Gastrocnemius medialis (tissue), 4 donors: ENCODE results near the gene CDC73. TPM values are rescaled to one million over a fixed set of nuclear protein-coding genes. Genes with fewer than 3 reads are reported as not detected.

Source experiments
- ATAC-seq, 2 donors: fragments of 150-250 bp; one replicate each; pipeline ENCODE4 v1.9.1; 2016
- DNase-seq, 2 donors: peaks; one replicate each; pipeline ENCODE4 v3.0.0-alpha.2; 2019
- H3K27ac ChIP-seq, 4 donors: fragments of 200-600 bp; sonication (generic); 1 replicate in 1 of 4; 2 replicates in 3 of 4; pipeline ENCODE4 v1.5.1; 2016 to 2018; ENCODE audit warnings: mild to moderate bottlenecking in 2 of 4, moderate library complexity in 1 of 4
- H3K27me3 ChIP-seq, 3 donors: fragments of 200-600 bp; sonication (generic) in 2 of 3; 1 replicate in 1 of 3; 2 replicates in 2 of 3; pipeline versions ENCODE4 v1.5.1 to v1.6.0; 2016 to 2019; ENCODE audit warnings: mild to moderate bottlenecking in 1 of 3, moderate library complexity in 1 of 3
- H3K36me3 ChIP-seq, 2 donors: fragments of 200-600 bp; sonication (generic) in 1 of 2; one replicate each; pipeline ENCODE4 v1.5.1; 2017 to 2018
- H3K4me1 ChIP-seq, 2 donors: fragments of 200-600 bp; sonication (generic) in 1 of 2; one replicate each; pipeline ENCODE4 v1.5.1; 2016 to 2017; ENCODE audit warnings: mild to moderate bottlenecking in 2 of 2
- H3K4me3 ChIP-seq, 4 donors: fragments of 200-600 bp; sonication (generic) in 3 of 4; 1 replicate in 1 of 4; 2 replicates in 3 of 4; pipeline ENCODE4 v1.5.1; 2016 to 2019; ENCODE audit warnings: mild to moderate bottlenecking in 2 of 4
- H3K9me3 ChIP-seq, 3 donors: fragments of 200-600 bp; sonication (generic) in 2 of 3; 1 replicate in 1 of 3; 2 replicates in 2 of 3; pipeline ENCODE4 v1.5.1; 2016 to 2019
- POLR2A ChIP-seq, 2 donors: fragments of 450-650 bp; IDR thresholded peaks; one replicate each; pipeline ENCODE4 v1.6.1; 2017; ENCODE audit warnings: antibody characterized with exemption in 2 of 2, mild to moderate bottlenecking in 2 of 2, moderate library complexity in 2 of 2
- in situ Hi-C, 4 donors: fragments of 200-750 bp; cut with MboI; loops; one replicate each; pipeline versions ENCODE4 v1.15.0 to v1.8.0; 2017; ENCODE audit warnings: low sequenced_read_pairs in 4 of 4
- intact Hi-C: fragments of 100-400 bp; cut with DNase I; formaldehyde crosslinking; loops from one replicate; pipeline ENCODE4 v1.15.1; 2023; ENCODE audit warnings: low total_unique reads
- total RNA-seq, 4 donors: library from RNA; depleted of rRNA; stranded (reverse); fragments of >200 nt; gene quantifications; one replicate each; pipeline versions ENCODE4 v1.1.0 to v1.2.3, GENCODE V29; 2016
- TF ChIP-seq, protein P1 (sequence below), 5 experiments: fragments of 450-650 bp in 3 of 5; fragments of 200-600 bp in 2 of 5; sonication (generic) in 2 of 5; IDR thresholded peaks in 4 of 5; conservative IDR thresholded peaks in 1 of 5; 1 replicate in 4 of 5; 2 replicates in 1 of 5; pipeline ENCODE4 v1.5.1; 2016 to 2019; ENCODE audit warnings: antibody characterized with exemption in 5 of 5, mild to moderate bottlenecking in 3 of 5, moderate library complexity in 3 of 5

CDC73 gene
- total RNA-seq, 4 donors from 2014 or later, result 12.3 to 23.7 (median 17.4) TPM

DNA sequence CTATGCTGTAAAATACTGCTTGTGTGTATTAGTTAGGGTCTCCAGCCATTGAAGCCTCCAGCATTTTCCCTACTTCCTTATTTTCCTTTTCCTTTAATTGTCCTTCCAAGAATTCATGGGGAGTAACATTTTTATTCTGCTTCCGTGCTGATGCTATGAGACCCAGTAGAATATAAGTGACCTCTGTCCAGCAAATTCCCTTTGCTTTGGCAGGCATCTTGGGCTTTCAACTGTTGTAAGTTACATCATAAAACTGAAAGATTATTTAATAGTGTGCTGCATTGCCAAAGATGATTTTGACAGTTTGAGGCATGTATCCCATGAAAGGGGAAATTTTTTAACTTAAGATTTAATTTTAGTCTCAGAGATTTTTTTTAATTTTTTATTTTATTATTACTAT is 112.7 kb downstream of the CDC73 start:
- ATAC-seq (no peak), DNase-seq (no peak)
- H3K4me3 ChIP-seq, result no peak overlapping the region
- in situ Hi-C loops, result no loop called here
- no peaks in the 10 kb centered on the region for H3K27me3 ChIP-seq
- TF ChIP-seq, protein P1, sequence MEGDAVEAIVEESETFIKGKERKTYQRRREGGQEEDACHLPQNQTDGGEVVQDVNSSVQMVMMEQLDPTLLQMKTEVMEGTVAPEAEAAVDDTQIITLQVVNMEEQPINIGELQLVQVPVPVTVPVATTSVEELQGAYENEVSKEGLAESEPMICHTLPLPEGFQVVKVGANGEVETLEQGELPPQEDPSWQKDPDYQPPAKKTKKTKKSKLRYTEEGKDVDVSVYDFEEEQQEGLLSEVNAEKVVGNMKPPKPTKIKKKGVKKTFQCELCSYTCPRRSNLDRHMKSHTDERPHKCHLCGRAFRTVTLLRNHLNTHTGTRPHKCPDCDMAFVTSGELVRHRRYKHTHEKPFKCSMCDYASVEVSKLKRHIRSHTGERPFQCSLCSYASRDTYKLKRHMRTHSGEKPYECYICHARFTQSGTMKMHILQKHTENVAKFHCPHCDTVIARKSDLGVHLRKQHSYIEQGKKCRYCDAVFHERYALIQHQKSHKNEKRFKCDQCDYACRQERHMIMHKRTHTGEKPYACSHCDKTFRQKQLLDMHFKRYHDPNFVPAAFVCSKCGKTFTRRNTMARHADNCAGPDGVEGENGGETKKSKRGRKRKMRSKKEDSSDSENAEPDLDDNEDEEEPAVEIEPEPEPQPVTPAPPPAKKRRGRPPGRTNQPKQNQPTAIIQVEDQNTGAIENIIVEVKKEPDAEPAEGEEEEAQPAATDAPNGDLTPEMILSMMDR (IDR thresholded peaks at IDR 0.05 in 4 of 5, conservative IDR thresholded peaks at IDR 0.05 in 1 of 5), result no peak
- TF ChIP-seq POLR2A (IDR thresholded peaks at IDR 0.05), result no peak
- no peaks in the 10 kb centered on the region for H3K9me3 ChIP-seq
- intact Hi-C loops, result no loop called here
- H3K4me1 ChIP-seq, result no peaks in the 10 kb centered on the region
- H3K27ac ChIP-seq, result no peak overlapping the region
- peaks cover 0 to 10% of the 10 kb centered on the region in 2 donors for H3K36me3 ChIP-seq

DNA sequence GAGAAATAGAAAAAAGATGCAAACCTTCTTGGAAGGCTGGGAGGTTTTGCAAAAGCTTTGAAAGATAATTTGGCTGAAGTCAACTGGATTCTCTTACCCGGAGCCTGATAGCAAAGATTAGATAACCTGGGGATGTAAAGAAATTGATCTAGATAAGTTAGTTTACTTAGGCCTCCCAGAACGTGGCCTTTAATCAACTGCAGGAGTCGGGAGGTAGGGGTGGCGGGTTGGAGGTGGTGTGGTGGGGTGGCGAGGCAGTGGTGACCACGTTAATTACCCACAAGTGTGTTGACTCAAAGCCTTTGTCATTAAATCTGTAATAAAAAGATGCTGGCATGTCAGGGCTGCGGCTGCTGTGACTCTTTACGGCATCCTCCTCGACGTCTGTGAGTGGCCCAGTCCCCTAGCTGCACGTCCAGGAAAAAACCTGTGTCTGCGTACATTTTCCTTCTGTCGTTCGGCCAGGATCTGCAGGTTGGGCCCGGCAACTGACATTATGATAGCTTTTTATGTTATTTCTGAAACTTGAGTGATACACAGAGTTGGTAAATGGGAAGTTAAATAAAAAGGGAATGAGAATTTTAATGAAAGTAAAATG is 115.6 kb downstream of the CDC73 start:
- peaks cover 0 to 10% of the 10 kb centered on the region in 2 donors for H3K36me3 ChIP-seq
- no peak for DNase-seq

DNA sequence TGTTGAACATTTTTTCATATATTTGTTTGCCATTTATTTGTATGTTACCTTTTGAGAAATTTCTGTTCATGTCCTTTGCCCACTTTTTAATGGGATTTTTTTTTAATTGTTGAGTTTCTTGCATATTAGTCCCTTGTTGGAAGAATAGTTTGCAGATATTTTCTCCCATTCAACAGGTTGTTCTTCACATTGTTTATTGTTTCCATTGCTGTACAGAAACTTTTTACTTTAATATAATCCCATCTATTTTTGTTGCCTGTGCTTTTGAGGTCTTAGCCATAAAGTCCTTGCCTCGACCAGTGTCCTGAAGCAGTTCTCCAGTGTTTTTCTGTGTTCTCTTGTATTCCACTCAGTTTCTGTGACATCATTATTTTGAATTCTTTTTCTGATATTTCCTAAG is 118.8 kb downstream of the CDC73 start:
- Histone ChIP-seq H3K4me1 (no peaks in the 10 kb centered on the region), H3K36me3 (no peaks in the 10 kb centered on the region), H3K27ac (no peak overlapping the region), H3K9me3 (no peaks in the 10 kb centered on the region), H3K4me3 (no peak overlapping the region), H3K27me3 (no peaks in the 10 kb centered on the region)
- DNase-seq (no peak), ATAC-seq (no peak)
- in situ Hi-C loops (no loop called here), intact Hi-C loops (no loop called here)
- TF ChIP-seq, protein P1 (IDR thresholded peaks at IDR 0.05 in 4 of 5, conservative IDR thresholded peaks at IDR 0.05 in 1 of 5), result no peak
- TF ChIP-seq POLR2A (IDR thresholded peaks at IDR 0.05), result no peak

More for the DNA sequence above, 115.6 kb downstream of the CDC73 start:
- no peak for TF ChIP-seq POLR2A (IDR thresholded peaks at IDR 0.05)
- TF ChIP-seq, protein P1 (IDR thresholded peaks at IDR 0.05 in 4 of 5, conservative IDR thresholded peaks at IDR 0.05 in 1 of 5), result no peak
- Histone ChIP-seq H3K27ac (no peak overlapping the region), H3K4me3 (no peak overlapping the region), H3K27me3 (no peaks in the 10 kb centered on the region), H3K4me1 (no peaks in the 10 kb centered on the region), H3K9me3 (no peaks in the 10 kb centered on the region)
- in situ Hi-C loops (no loop called here), intact Hi-C loops (no loop called here)
- ATAC-seq, result no peak

DNA sequence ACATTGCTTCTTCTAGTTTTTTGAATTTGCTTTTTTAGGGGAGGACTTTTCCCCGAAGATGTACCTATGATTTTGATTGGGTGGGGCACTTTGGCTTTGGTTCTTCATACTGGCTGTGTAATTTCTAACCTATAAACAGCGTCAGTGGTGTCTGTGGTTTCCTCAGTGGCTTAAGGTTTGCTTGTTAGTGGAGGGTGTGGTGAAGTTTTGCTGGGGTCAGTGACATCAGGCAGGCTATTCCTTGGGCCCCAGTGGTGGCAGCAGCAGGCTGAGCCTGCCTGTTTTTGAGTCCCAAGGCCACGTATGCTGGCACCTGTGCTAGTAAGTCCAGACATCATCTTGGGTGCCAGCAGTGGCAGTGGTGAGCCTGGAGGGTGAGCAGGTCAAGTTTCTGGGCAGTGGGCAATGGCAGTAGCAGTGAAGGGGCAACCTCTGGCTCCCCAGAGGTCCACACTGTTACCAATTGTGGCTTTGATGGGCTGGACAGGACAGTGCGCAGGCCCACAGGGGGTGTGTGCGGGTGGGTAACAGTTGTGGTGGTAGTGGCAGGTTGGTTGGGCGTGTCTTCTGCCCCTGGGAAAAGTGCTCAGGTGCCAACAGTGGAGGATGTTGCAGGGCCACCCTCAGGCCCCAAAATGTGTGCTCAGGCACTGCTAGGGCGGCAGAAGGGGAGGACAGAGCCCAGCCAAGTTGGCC is 119.4 kb downstream of the CDC73 start:
- Histone ChIP-seq H3K27ac (no peak overlapping the region), H3K9me3 (no peaks in the 10 kb centered on the region), H3K27me3 (no peaks in the 10 kb centered on the region), H3K4me1 (no peaks in the 10 kb centered on the region), H3K36me3 (no peaks in the 10 kb centered on the region), H3K4me3 (no peak overlapping the region)
- DNase-seq (no peak), ATAC-seq (no peak)
- TF ChIP-seq, protein P1 (IDR thresholded peaks at IDR 0.05 in 4 of 5, conservative IDR thresholded peaks at IDR 0.05 in 1 of 5), result no peak
- TF ChIP-seq POLR2A (IDR thresholded peaks at IDR 0.05), result no peak
- in situ Hi-C loops (no loop called here), intact Hi-C loops (no loop called here)
